Fibroblast of villous mesenchyme (primary cell): ENCODE measurements around the gene ZFAND4. TPM values are rescaled to one million over a fixed set of nuclear protein-coding genes. Genes with fewer than 3 reads are reported as not detected.

Source experiments
- DNase-seq: peaks from one replicate; pipeline ENCODE4 v3.0.0-alpha.2; 2010; ENCODE audit warnings: low read depth
- H3K4me3 ChIP-seq: 2 replicates; pipeline ENCODE4 v1.5.1; 2011; ENCODE audit warnings: low read depth, mild to moderate bottlenecking, low read length
- CTCF ChIP-seq: IDR thresholded peaks from 2 replicates; pipeline ENCODE4 v1.5.1; 2012; ENCODE audit warnings: low read depth, mild to moderate bottlenecking, low read length; ENCODE audit not compliant: insufficient read depth
- total RNA-seq: library from RNA; depleted of rRNA; stranded (reverse); fragments of >200 nt; gene quantifications from 2 replicates; pipeline ENCODE4 v1.2.3, GENCODE V29; 2012

Gene ZFAND4
- total RNA-seq, 1 donor: 7.3 TPM

DNA sequence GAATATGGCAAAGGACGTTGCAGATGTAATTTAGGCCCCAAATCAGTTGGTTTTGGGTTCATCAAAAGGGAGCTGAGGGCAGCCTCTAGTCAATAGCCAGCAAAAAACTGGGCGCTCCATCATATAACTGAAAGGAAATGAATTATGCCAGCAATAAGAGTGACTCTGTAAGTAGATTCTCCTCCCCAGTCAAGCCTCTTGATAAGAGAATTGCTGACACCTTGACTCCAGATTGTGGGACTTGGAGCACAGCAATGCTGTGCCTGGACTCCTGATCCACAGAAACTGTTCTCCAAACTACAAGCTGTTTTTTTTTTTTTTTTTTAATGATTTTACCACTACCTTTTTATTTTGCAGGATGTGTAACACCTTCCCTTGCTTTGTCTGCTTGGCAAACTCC lies 25.5 kb downstream of the ZFAND4 start:
- no peak for DNase-seq
- H3K4me3 ChIP-seq: no peak overlapping the region
- no peak for TF ChIP-seq CTCF

- no peak overlapping the region for H3K4me3 ChIP-seq
- no peak for DNase-seq
Observed at GRCh38 chr10:45646384-45647050, 26.1 kb downstream of the ZFAND4 start.

DNA sequence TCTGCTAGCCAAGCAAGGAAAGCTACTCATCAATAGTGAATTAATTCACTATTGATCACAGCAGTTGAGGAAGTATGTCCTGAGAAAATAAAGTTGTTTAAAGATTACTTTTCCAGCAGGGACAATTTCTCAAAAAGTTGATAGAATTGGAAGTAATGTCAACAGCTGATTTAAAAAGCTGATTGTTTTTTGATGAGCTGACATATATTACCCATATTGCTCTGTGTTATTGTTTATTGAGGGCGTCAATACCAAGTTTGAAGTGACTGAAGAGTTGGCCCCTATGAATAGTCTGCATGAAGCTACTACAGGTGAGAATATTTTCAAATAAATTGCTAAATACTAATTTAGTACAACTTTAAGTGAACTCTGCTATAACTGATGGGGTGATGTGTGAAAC lies 28.0 kb downstream of the ZFAND4 start:
- no peak for TF ChIP-seq CTCF
- no peak overlapping the region for H3K4me3 ChIP-seq
- DNase-seq: no peak

More at GRCh38 chr10:45646384-45647050, 26.1 kb downstream of the ZFAND4 start:
- TF ChIP-seq CTCF: no peak

GRCh38 chr10:45640941-45641340 lies 31.6 kb downstream of the ZFAND4 start:
- no peak for DNase-seq
- H3K4me3 ChIP-seq: no peak overlapping the region
- no peak for TF ChIP-seq CTCF

- no peak overlapping the region for H3K4me3 ChIP-seq
- DNase-seq: no peak
Observed at GRCh38 chr10:45640049-45640448, 32.5 kb downstream of the ZFAND4 start.

DNA sequence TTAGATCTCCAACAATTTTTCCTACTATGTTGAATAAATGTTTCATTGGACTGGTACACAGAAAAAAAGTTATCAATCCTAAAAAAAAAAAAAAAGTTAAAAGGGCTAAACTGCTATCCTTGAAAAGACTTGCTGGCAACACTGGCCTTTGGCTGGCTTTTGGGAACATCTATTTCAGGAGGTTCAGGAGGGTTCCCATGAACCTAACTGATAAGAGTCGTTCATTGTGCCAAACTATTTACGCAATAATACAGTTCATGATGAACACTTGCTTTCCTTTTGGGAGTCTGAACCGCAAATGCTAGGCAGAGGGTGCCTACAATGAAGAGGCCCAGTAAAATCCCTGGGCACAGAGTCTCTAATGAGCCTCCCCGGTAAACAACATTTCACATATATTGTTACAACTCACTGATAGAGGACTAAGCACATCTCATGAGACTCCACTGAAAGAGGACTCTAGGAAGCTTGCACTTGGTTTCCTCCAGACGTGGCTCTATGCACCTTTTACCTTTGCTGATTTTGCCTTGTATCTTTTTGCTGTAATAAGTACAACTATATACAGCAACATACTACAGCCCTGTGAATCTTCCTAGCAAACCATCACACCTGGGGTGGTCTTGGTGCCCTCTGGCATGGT lies 45.0 kb downstream of the ZFAND4 start:
- no peak for TF ChIP-seq CTCF
- H3K4me3 ChIP-seq: no peak overlapping the region
- DNase-seq: no peak

More at GRCh38 chr10:45640049-45640448, 32.5 kb downstream of the ZFAND4 start:
- TF ChIP-seq CTCF: no peak

DNA sequence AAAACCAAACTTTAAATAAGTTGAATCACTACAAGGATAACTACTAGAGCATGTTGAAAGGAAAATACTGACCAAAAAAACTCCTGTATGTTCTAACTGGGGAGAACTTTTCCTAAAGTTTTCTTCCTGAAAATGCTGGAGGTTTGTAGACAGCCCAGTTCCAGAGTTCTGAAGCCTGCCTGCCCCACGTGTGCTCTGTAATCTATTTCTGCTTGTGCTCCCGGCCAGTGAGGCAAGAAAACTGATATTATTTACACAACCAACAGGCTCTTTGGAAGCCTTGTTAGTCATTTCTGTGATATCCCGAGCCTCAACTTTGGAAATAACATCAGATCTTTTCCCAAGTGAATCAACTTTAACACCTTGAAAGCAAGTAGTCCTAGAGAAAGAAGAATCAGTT lies 46.7 kb downstream of the ZFAND4 start:
- H3K4me3 ChIP-seq: no peak overlapping the region
- no peak for DNase-seq
- no peak for TF ChIP-seq CTCF
